HG03135 (cell line): Measurements from ENCODE around the gene SCN4B.

Experiments used
- ATAC-seq: cut with Tn5 transposase; IDR thresholded peaks from one replicate; pipeline ENCODE4 v1.9.1; 2021; ENCODE audit warnings: mild to moderate bottlenecking, moderate library complexity; ENCODE audit not compliant: unreplicated experiment

The SCN4B gene

GRCh38 chr11:118154641-118155040, 2.0 kb upstream of the SCN4B start:
- ATAC-seq, result no peak

- no peak for ATAC-seq
These were observed 1.4 kb upstream of the SCN4B start for GRCh38 chr11:118153976-118154375.

- no peak for ATAC-seq
These were observed 893 bp upstream of the SCN4B start for GRCh38 chr11:118153516-118153915.

- ATAC-seq, result no peak
These were observed 537 bp downstream of the SCN4B start for GRCh38 chr11:118152020-118152551.

GRCh38 chr11:118151431-118151830, 1.2 kb downstream of the SCN4B start:
- no peak for ATAC-seq

GRCh38 chr11:118149493-118149892, 3.1 kb downstream of the SCN4B start:
- ATAC-seq, result no peak

- ATAC-seq, result no peak
These were observed 3.8 kb downstream of the SCN4B start for GRCh38 chr11:118148856-118149255.

- ATAC-seq, result no peak
These were observed 4.4 kb downstream of the SCN4B start for GRCh38 chr11:118148240-118148639.

- ATAC-seq, result no peak
These were observed 5.1 kb downstream of the SCN4B start for GRCh38 chr11:118147502-118147901.

- no peak for ATAC-seq
These were observed 6.1 kb downstream of the SCN4B start for GRCh38 chr11:118146554-118146953.

GRCh38 chr11:118145285-118146227, 7.1 kb downstream of the SCN4B start:
- ATAC-seq, result peak; percentile 79

GRCh38 chr11:118144301-118145268, 8.0 kb downstream of the SCN4B start:
- ATAC-seq, result no peak

- no peak for ATAC-seq
These were observed 8.9 kb downstream of the SCN4B start for GRCh38 chr11:118143661-118144185.

- no peak for ATAC-seq
These were observed 9.8 kb downstream of the SCN4B start for GRCh38 chr11:118142809-118143208.

GRCh38 chr11:118142081-118142480, 10.5 kb downstream of the SCN4B start:
- ATAC-seq, result no peak

- ATAC-seq, result no peak
These were observed 13.0 kb downstream of the SCN4B start for GRCh38 chr11:118139578-118139977.

- ATAC-seq, result no peak
These were observed 13.7 kb downstream of the SCN4B start for GRCh38 chr11:118138839-118139420.

- no peak for ATAC-seq
These were observed 15.8 kb downstream of the SCN4B start for GRCh38 chr11:118136801-118137200.

- no peak for ATAC-seq
These were observed 16.3 kb downstream of the SCN4B start for GRCh38 chr11:118136341-118136740.

GRCh38 chr11:118135796-118136165, 16.8 kb downstream of the SCN4B start:
- ATAC-seq, result no peak
